A673 (cell line): Measurements from ENCODE around the gene IGFBPL1.

ENCODE experiments used
- EZH2 ChIP-seq: fragments of 200-600 bp; sonication (generic); IDR thresholded peaks from 2 replicates; pipeline ENCODE4 v1.6.1; 2017; ENCODE audit warnings: borderline replicate concordance, low read depth, mild to moderate bottlenecking, mixed read lengths, antibody characterized with exemption, low read length; ENCODE audit not compliant: poor library complexity, severe bottlenecking
- TF ChIP-seq, protein P1 (sequence below): fragments of 300-800, 200-600 bp; sonication (generic); conservative IDR thresholded peaks from 2 replicates; pipeline ENCODE4 v1.5.1; 2017; ENCODE audit warnings: low read depth, mild to moderate bottlenecking, antibody characterized with exemption, low read length, moderate library complexity, mixed read lengths

GRCh38 chr9:38363589-38363925, 60.7 kb downstream of the IGFBPL1 start:
- no peak for TF ChIP-seq EZH2
- TF ChIP-seq, protein P1, sequence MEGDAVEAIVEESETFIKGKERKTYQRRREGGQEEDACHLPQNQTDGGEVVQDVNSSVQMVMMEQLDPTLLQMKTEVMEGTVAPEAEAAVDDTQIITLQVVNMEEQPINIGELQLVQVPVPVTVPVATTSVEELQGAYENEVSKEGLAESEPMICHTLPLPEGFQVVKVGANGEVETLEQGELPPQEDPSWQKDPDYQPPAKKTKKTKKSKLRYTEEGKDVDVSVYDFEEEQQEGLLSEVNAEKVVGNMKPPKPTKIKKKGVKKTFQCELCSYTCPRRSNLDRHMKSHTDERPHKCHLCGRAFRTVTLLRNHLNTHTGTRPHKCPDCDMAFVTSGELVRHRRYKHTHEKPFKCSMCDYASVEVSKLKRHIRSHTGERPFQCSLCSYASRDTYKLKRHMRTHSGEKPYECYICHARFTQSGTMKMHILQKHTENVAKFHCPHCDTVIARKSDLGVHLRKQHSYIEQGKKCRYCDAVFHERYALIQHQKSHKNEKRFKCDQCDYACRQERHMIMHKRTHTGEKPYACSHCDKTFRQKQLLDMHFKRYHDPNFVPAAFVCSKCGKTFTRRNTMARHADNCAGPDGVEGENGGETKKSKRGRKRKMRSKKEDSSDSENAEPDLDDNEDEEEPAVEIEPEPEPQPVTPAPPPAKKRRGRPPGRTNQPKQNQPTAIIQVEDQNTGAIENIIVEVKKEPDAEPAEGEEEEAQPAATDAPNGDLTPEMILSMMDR, result no peak
